ENCODE measurements around the gene HLA-DQB1.
"Not testable (repeated sequence)": the region's sequence is repeated elsewhere in the genome, so short reads cannot be mapped to it uniquely, and the experiment has no call there.

HLA-DQB1 gene

GRCh38 chr6:32659856-32660595, 6.4 kb downstream of the HLA-DQB1 start:
- DNase-seq, result no peak

- no peak for DNase-seq
These were observed 8.1 kb downstream of the HLA-DQB1 start for GRCh38 chr6:32658268-32658897.

GRCh38 chr6:32657819-32658218, 8.6 kb downstream of the HLA-DQB1 start:
- DNase-seq, result not testable (repeated sequence)

GRCh38 chr6:32657329-32657728, 9.1 kb downstream of the HLA-DQB1 start:
- DNase-seq, result not testable (repeated sequence)

GRCh38 chr6:32655203-32655710, 11.2 kb downstream of the HLA-DQB1 start:
- no peak for DNase-seq

- no peak for DNase-seq
These were observed 21.3 kb downstream of the HLA-DQB1 start for GRCh38 chr6:32645047-32645703.

GRCh38 chr6:32643904-32644303, 22.6 kb downstream of the HLA-DQB1 start:
- no peak for DNase-seq

GRCh38 chr6:32642720-32643106, 23.7 kb downstream of the HLA-DQB1 start:
- no peak for DNase-seq

GRCh38 chr6:32641785-32642719, 24.4 kb downstream of the HLA-DQB1 start:
- DNase-seq, result not testable (repeated sequence)

GRCh38 chr6:32641122-32641521, 25.3 kb downstream of the HLA-DQB1 start:
- no peak for DNase-seq

GRCh38 chr6:32639440-32640394, 26.7 kb downstream of the HLA-DQB1 start:
- DNase-seq, result no peak

- DNase-seq, result no peak
These were observed 27.8 kb downstream of the HLA-DQB1 start for GRCh38 chr6:32638532-32639219.

GRCh38 chr6:32637883-32638282, 28.6 kb downstream of the HLA-DQB1 start:
- no peak for DNase-seq

- no peak for DNase-seq
These were observed 29.1 kb downstream of the HLA-DQB1 start, which contains the start of gene HLA-DQA1 for GRCh38 chr6:32637219-32637880. Gene HLA-DQA1 (plus strand): TSS chr6:32637406. CDS start chr6:32637459, 53 bp downstream.

- DNase-seq, result no peak
These were observed 30.8 kb downstream of the HLA-DQB1 start for GRCh38 chr6:32635526-32636123.

- not testable (repeated sequence) for DNase-seq
These were observed 36.7 kb downstream of the HLA-DQB1 start for GRCh38 chr6:32629793-32630192.

- no peak for DNase-seq
These were observed 38.6 kb downstream of the HLA-DQB1 start for GRCh38 chr6:32627831-32628230.

- DNase-seq, result no peak
These were observed 39.2 kb downstream of the HLA-DQB1 start for GRCh38 chr6:32627249-32627648.

- DNase-seq, result no peak
These were observed 41.3 kb downstream of the HLA-DQB1 start for GRCh38 chr6:32625137-32625536.

GRCh38 chr6:32624565-32624964, 41.9 kb downstream of the HLA-DQB1 start:
- no peak for DNase-seq
